HK-2 (cell line): Measurements from ENCODE around the gene GINS1.
"Not testable (repeated sequence)": the region's sequence is repeated elsewhere in the genome, so short reads cannot be mapped to it uniquely, and the experiment has no call there.

Source experiments
- DNase-seq: peaks from one replicate; pipeline ENCODE4 v3.0.0-alpha.2; 2018; ENCODE audit not compliant: unreplicated experiment

Gene GINS1

GRCh38 chr20:25389858-25390537 lies 17.5 kb upstream of the GINS1 start:
- peak; percentile 54 for DNase-seq

GRCh38 chr20:25390538-25391528 lies 16.6 kb upstream of the GINS1 start, which contains the start of gene ABHD12:
Gene ABHD12, minus strand, starts transcription at chr20:25390835. Its CDS starts 132 bp downstream, at chr20:25390703.
- peak; percentile 99 for DNase-seq

GRCh38 chr20:25394276-25394675 lies 13.2 kb upstream of the GINS1 start:
- no peak for DNase-seq

GRCh38 chr20:25394996-25395395 lies 12.5 kb upstream of the GINS1 start:
- no peak for DNase-seq

- no peak for DNase-seq
Observed at GRCh38 chr20:25397096-25397495, 10.4 kb upstream of the GINS1 start.

- DNase-seq, result no peak
Observed at GRCh38 chr20:25397821-25398220, 9.7 kb upstream of the GINS1 start.

- no peak for DNase-seq
Observed at GRCh38 chr20:25398376-25399036, 9.0 kb upstream of the GINS1 start.

GRCh38 chr20:25399037-25399430 lies 8.4 kb upstream of the GINS1 start:
- peak; percentile 41 for DNase-seq

- not testable (repeated sequence) for DNase-seq
Observed at GRCh38 chr20:25400291-25400732, 7.2 kb upstream of the GINS1 start.

- DNase-seq, result no peak
Observed at GRCh38 chr20:25402583-25402982, 4.9 kb upstream of the GINS1 start.

GRCh38 chr20:25408170-25408547 lies 686 bp downstream of the GINS1 start:
- DNase-seq, result no peak

GRCh38 chr20:25408890-25409289 lies 1.4 kb downstream of the GINS1 start:
- no peak for DNase-seq

- DNase-seq, result peak; percentile 20
Observed at GRCh38 chr20:25418776-25419175, 11.3 kb downstream of the GINS1 start.

- DNase-seq, result no peak
Observed at GRCh38 chr20:25421102-25421501, 13.6 kb downstream of the GINS1 start.

- no peak for DNase-seq
Observed at GRCh38 chr20:25422032-25422431, 14.6 kb downstream of the GINS1 start.

GRCh38 chr20:25424536-25424935 lies 17.1 kb downstream of the GINS1 start:
- no peak for DNase-seq

GRCh38 chr20:25437153-25437581 lies 29.7 kb downstream of the GINS1 start:
- no peak for DNase-seq

- DNase-seq, result no peak
Observed at GRCh38 chr20:25439328-25439727, 31.9 kb downstream of the GINS1 start.

GRCh38 chr20:25444556-25444955 lies 37.1 kb downstream of the GINS1 start:
- no peak for DNase-seq

- no peak for DNase-seq
Observed at GRCh38 chr20:25447671-25448070, 40.2 kb downstream of the GINS1 start.

- no peak for DNase-seq
Observed at GRCh38 chr20:25452333-25452732, 44.9 kb downstream of the GINS1 start.
